PC-9 (cell line): ENCODE results near the gene ZPBP2. TPM values are rescaled to one million over a fixed set of nuclear protein-coding genes. Genes with fewer than 3 reads are reported as not detected.

Experiments
- BruUV-seq: library from RNA; stranded (reverse); fragments of 400-500 nt; replicated peaks from 2 replicates; lab custom pipeline; 2021; lab: Mats Ljungman, UMichigan
- CTCF ChIA-PET: fragments of 300-600 bp; sonication (Branson Sonifier 250); formaldehyde crosslinking; loops from one replicate; lab custom pipeline; 2022; ENCODE audit warnings: antibody characterized with exemption; lab: Charles Lee
- POLR2A ChIA-PET: fragments of 300-600 bp; sonication (Branson Sonifier 250); formaldehyde crosslinking; loops from one replicate; lab custom pipeline; 2022; ENCODE audit warnings: antibody characterized with exemption; ENCODE audit not compliant: unreplicated experiment; lab: Charles Lee
- DNase-seq, 2 experiments: peaks; one replicate each; pipeline versions ENCODE4 v3.0.0 to v3.0.0-alpha.2; 2015 to 2022; ENCODE audit warnings: mixed read lengths in 1 of 2
- H2AFZ ChIP-seq: fragments of 200-600 bp; sonication (generic); 2 replicates; pipeline ENCODE4 v1.8.1; 2017; ENCODE audit warnings: antibody characterized with exemption
- H3F3A ChIP-seq: fragments of 200-600 bp; sonication (generic); 2 replicates; pipeline ENCODE4 v1.8.1; 2017; ENCODE audit warnings: antibody characterized with exemption, mild to moderate bottlenecking, low read depth; ENCODE audit not compliant: insufficient read depth
- H3K27ac ChIP-seq: fragments of 200-600 bp; sonication (generic); 2 replicates; pipeline ENCODE4 v1.6.1; 2016; ENCODE audit warnings: mixed run types
- H3K27me3 ChIP-seq: fragments of 200-600 bp; sonication (generic); 2 replicates; pipeline ENCODE4 v1.6.1; 2016; ENCODE audit warnings: low read depth, mixed run types; ENCODE audit not compliant: insufficient read depth
- H3K36me3 ChIP-seq: fragments of 200-600 bp; sonication (generic); 2 replicates; pipeline ENCODE4 v1.6.1; 2016; ENCODE audit warnings: low read depth, mixed run types
- H3K4me1 ChIP-seq: fragments of 200-600 bp; sonication (generic); replicated peaks from 2 replicates; pipeline ENCODE4 v1.6.1; 2016; ENCODE audit warnings: mixed run types; ENCODE audit not compliant: insufficient read depth
- H3K4me2 ChIP-seq: fragments of 200-600 bp; sonication (generic); 2 replicates; pipeline ENCODE4 v1.6.1; 2017; ENCODE audit warnings: mixed run types
- H3K4me3 ChIP-seq: fragments of 200-600 bp; sonication (generic); 2 replicates; pipeline ENCODE4 v1.6.1; 2016; ENCODE audit warnings: mixed run types
- H3K79me2 ChIP-seq: fragments of 200-600 bp; sonication (generic); 2 replicates; pipeline ENCODE4 v1.6.1; 2017; ENCODE audit warnings: low read depth, mixed run types
- H3K9me2 ChIP-seq: fragments of 200-600 bp; sonication (generic); 2 replicates; pipeline ENCODE4 v1.8.1; 2017; ENCODE audit warnings: mild to moderate bottlenecking; ENCODE audit not compliant: insufficient read depth
- H3K9me3 ChIP-seq: fragments of 200-600 bp; sonication (generic); 2 replicates; pipeline ENCODE4 v1.8.1; 2016; ENCODE audit warnings: low read depth; ENCODE audit not compliant: insufficient read depth
- H4K20me1 ChIP-seq: fragments of 200-600 bp; sonication (generic); 2 replicates; pipeline ENCODE4 v1.8.1; 2017; ENCODE audit not compliant: insufficient read depth
- CTCF ChIP-seq: fragments of 200-600 bp; sonication (generic); conservative IDR thresholded peaks from 2 replicates; pipeline ENCODE4 v1.6.1; 2017; ENCODE audit warnings: mixed run types, antibody characterized with exemption, mild to moderate bottlenecking, moderate library complexity
- EZH2 ChIP-seq: fragments of 200-600 bp; sonication (generic); IDR thresholded peaks from 2 replicates; pipeline ENCODE4 v1.8.0; 2017; ENCODE audit warnings: antibody characterized with exemption, low read depth
- intact Hi-C: fragments of 100-400 bp; cut with micrococcal nuclease; formaldehyde crosslinking; loops from one replicate; pipeline ENCODE4 v1.10.0; 2022; ENCODE audit not compliant: unreplicated experiment
- total RNA-seq: library from RNA; stranded (reverse); gene quantifications from 2 replicates; pipeline ENCODE4 v1.2.3, GENCODE V29; 2021

ZPBP2 gene
- total RNA-seq, 1 experiment from 2014 or later, result not detected

GRCh38 chr17:39826334-39826733 is 41.7 kb upstream of the ZPBP2 start:
- no TSS peak for BruUV-seq
- H3K4me2 ChIP-seq, result no peak overlapping the region
- peaks cover 5% of the 10 kb centered on the region for H3K4me1 ChIP-seq
- TF ChIP-seq EZH2 (no peak), CTCF (no peak)
- no peaks in the 10 kb centered on the region for H3K9me2 ChIP-seq
- DNase-seq, result no peak
- no peaks in the 10 kb centered on the region for H3K36me3 ChIP-seq
- intact Hi-C loops, result no loop called here
- ChIA-PET CTCF (interaction anchor here (0.7 kb wide), 1 partner anchor 133 kb away, joined by 3 read pairs; no protein-coding TSS in a partner anchor), POLR2A (no interaction called here)
- no peaks in the 10 kb centered on the region for H3K79me2 ChIP-seq
- H3F3A ChIP-seq, result no peaks in the 10 kb centered on the region
- H3K27ac ChIP-seq, result no peak overlapping the region
- H4K20me1 ChIP-seq, result no peaks in the 10 kb centered on the region
- peaks cover 17% of the 10 kb centered on the region for H3K9me3 ChIP-seq
- no peaks in the 10 kb centered on the region for H3K27me3 ChIP-seq
- no peak overlapping the region for H3K4me3 ChIP-seq
- no peak overlapping the region for H2AFZ ChIP-seq

- H3K36me3 ChIP-seq, result no peaks in the 10 kb centered on the region
- H4K20me1 ChIP-seq, result no peaks in the 10 kb centered on the region
- no peaks in the 10 kb centered on the region for H3F3A ChIP-seq
- H3K9me2 ChIP-seq, result no peaks in the 10 kb centered on the region
- no peaks in the 10 kb centered on the region for H3K79me2 ChIP-seq
- no peak overlapping the region for H3K4me3 ChIP-seq
- DNase-seq, result no peak
- ChIA-PET POLR2A (interaction anchor here (0.7 kb wide), 1 partner anchor 1633 kb away, joined by 3 read pairs; no protein-coding TSS in a partner anchor), CTCF (no interaction called here)
- intact Hi-C loops, result no loop called here
- H2AFZ ChIP-seq, result no peak overlapping the region
- TF ChIP-seq EZH2 (no peak), CTCF (no peak)
- no peak overlapping the region for H3K4me2 ChIP-seq
- no TSS peak for BruUV-seq
- no peak overlapping the region for H3K27ac ChIP-seq
- peaks cover 11% of the 10 kb centered on the region for H3K9me3 ChIP-seq
- peaks cover 5% of the 10 kb centered on the region for H3K4me1 ChIP-seq
- H3K27me3 ChIP-seq, result no peaks in the 10 kb centered on the region
Measured at GRCh38 chr17:39828443-39828842, 39.6 kb upstream of the ZPBP2 start.

GRCh38 chr17:39831588-39831987 is 36.4 kb upstream of the ZPBP2 start:
- Histone ChIP-seq H3K9me2 (no peaks in the 10 kb centered on the region), H3K9me3 (no peaks in the 10 kb centered on the region), H3K4me3 (no peak overlapping the region), H3K79me2 (no peaks in the 10 kb centered on the region), H2AFZ (no peak overlapping the region), H4K20me1 (no peaks in the 10 kb centered on the region), H3K4me2 (no peak overlapping the region), H3K4me1 (peaks cover 13% of the 10 kb centered on the region), H3F3A (no peaks in the 10 kb centered on the region), H3K27me3 (no peaks in the 10 kb centered on the region), H3K36me3 (no peaks in the 10 kb centered on the region), H3K27ac (no peak overlapping the region)
- TF ChIP-seq CTCF, result no peak
- no peak for TF ChIP-seq EZH2
- ChIA-PET CTCF (no interaction called here), POLR2A (interaction anchor here (0.6 to 0.7 kb wide), 3 partner anchors 14 to 258 kb away, joined by 5 read pairs; no protein-coding TSS in a partner anchor)
- intact Hi-C loops, result no loop called here
- BruUV-seq, result no TSS peak
- DNase-seq, result no peak
